ENCODE results near the gene ALDH1B1.

The ALDH1B1 gene

DNA sequence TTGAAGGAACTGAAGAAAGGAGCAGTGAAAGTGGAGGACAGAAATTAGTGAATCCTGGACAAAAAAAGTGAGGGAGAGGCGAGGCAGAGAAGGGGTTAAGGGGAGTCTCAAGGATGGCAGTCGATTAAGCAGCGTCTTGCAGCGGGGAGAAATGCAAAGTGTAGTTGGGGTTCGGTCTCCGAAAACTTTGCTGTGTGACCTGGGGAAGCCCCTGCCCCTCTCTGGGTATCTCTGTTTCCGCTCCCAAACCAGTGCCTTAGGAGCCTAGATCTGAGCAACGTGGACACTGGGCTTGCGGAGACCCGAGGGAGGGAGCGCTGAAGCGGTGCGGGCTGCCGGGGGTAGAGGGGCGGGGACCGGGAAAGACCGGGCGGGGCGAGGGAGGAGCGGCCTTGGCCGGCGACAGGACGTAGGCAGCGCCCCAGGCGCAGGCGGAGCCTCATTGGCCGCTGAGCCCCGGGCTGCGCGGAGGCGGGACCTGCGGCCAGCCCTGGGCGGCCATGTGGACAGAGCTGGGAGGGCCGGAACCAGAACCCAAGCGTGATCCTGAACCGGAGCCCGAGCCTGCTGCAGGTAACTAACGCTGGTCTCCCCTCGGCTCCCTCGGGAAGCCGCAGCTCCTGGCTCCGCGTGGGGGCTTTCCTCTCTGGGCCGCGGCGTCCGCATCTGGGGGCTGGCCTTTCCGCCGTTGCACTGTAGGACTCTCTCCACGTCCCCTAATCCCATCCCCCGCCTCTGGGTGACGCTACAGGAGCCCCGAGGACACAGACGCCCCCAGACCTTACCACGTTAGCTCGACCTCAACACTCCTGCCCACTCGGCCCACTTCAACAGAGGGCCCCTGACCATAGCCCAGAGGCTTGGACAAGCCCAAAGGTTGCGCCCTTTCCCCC is at the start of gene ALDH1B1:
ALDH1B1 (plus strand) TSS at position 468 of the 893 bp plus-strand sequence. CDS start 3,047 bp downstream, outside the sequence.
- peak; percentile 57 for DNase-seq

DNA sequence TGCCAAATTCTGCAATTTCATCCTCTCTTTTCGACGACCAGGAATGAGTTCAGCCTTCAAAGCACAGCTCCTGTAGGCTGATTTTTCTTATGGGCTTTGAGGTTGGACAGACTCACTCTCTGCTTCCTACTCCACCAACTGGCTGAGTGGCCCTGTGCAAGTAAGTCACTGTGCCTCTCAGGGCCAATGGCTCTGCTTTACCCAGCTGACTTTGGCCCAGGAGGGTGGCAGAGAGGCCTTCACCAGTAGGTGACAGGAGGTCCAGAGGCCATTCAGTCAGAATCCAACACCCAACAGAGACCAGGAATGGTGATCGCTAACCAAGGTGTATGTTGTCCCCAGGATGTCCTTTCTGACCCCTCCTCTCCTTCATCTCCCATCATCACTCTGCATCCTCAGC is 49.5 kb upstream of the ALDH1B1 start:
- DNase-seq, result no peak

DNA sequence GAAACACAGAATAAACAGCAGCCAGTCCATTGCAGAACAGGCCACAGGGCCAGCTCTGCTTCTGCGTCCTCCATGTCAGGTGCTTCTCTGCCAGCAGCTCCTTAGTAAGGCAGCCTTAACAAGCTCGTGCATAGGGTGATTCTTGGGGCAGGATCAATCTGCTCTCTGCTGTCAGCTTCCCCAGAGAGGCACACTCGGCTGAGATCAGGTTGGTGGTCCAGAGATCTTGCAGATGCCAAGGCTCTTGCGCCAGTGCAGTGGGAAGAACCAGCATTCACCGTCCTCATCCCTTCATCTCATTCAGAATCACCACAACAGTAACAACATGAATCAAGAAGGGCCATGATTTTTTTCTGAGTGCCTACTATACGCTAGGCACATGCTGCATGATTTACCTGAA is 49.0 kb upstream of the ALDH1B1 start:
- DNase-seq, result no peak

DNA sequence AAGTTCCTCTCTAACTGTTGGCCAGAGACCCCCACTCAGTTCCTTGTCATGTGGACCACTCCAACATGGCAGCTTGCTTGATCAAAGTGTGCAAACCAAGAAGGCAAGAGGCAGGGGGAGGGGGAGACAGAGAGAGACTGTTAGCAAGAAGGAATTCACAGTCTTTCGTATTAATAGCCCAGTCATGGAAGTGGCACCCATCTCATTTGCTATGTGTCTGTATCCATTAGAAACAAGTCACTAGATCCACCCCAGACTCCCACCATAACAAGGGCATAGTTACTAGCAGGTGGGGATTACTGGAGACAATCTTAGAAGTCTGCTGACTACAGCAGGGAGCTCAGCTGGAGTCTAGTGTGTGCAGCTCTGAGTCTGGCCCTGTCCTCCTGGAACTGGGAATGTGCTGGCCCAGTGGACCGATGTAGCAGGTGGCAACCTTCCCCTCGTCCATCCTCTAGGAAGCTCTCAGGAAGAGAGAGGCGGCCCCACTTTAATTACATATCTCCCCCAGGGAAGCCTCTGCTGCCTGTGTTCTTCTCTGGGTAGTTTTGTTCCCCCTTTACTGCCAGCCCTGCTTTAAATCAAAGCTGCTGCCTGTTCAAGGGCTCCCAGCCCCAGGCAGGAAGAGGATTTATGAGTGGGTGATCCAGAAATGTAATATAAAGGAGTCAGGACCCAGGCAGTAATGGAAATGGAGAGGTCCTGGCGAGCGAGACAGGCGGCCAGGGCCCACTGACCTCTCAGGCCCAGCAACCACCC is 47.8 kb upstream of the ALDH1B1 start:
- no peak for DNase-seq

DNA sequence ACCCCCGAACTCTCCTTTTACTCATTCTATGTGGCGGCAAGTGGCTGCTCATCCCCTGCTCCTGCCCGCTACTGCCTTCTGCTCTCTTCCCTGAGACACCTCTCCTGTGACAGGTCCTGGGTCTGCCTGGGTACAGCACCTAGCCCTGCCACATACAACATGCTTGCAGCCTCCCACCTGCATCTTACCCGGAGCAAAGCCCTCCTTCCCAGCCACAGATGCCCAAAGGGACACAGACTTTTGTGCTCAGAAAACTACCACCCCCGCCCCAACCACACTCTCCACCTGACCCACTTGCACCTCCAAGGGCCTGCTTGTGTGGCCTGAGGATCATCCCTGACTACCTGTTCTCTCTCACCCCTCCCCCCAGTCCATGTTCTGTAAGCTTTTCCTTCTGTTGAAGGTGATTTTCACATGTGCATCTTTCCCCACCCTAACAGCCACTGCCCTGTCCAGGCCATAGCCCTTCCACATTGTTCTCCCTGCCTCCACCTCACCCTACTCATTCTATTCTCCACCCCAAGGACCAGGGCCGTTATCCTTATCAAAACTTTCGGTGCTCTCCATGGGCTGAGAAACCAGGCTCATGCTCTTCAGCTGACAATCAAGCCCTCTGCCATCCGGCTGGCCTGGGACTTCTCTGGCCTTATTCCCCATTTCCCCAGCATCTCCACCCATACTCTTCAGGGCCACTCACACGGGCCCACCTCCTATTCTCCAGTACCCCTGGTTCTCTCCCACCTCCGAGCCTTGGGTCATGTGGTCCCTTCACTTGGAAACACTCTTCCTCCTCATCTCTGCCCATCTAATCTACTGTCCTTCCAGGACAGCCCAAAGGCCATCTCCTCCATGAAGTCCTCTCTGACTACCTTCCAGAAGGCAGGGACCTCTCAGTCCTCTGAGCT is 46.4 kb upstream of the ALDH1B1 start:
- DNase-seq, result no peak

DNA sequence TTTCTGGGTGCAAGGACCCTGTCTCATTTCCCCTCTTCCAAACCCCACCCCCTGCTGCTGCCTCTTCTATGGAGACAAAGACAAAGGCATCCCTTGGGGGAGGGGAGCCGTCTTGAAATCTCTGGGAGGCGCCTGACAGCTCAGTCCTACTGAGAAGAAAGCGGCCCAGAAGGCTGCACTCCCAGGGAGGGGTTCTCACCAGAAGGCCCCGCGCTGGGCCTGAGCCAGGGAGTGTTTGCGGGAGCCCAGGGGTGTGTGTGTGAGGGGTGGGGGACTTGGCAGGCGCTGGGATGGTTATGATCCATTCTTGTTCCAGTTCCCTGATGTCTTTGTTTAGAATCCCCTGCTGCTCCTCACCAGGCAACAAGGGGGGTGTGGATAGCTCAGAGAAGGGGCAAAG is 45.7 kb upstream of the ALDH1B1 start:
- no peak for DNase-seq

DNA sequence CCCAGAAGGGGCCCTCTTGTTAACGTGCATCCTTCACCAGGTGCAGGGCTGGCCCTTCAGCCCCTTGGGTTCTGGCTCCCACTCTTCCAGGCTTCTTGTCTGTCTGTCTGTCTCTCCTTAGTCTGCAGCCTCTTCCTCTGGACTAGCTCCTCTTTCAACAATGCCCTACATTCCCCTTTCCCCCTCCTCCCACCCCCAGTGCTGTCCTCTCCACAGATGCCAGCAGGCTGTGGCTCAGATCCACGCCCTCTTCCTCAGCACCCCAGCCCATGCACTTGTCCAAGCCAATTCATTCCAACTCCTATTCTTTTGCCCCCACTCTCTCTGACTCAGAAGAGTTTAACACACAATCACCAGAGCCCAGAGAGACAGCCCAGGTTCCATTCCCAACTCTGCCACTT is 45.2 kb upstream of the ALDH1B1 start:
- DNase-seq, result no peak

DNA sequence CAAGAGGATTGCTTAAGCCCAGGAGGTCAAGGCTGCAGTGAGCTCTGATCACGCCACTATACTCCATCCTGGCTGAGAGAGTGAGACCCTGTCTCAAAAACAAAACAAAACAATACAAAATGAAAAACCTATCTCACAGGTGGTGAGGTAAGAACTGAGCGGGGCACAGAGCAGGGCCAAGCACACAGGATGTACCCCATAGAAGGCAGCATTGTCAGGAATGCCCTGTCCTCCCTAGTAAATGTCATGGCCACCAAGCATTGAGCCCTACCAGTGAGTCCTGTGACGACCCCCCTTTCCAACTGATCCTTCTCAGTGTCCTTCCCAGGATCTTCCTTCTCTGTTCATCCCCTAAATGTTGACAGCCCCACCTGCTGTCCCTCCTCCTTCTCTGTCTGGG is 44.6 kb upstream of the ALDH1B1 start:
- no peak for DNase-seq

DNA sequence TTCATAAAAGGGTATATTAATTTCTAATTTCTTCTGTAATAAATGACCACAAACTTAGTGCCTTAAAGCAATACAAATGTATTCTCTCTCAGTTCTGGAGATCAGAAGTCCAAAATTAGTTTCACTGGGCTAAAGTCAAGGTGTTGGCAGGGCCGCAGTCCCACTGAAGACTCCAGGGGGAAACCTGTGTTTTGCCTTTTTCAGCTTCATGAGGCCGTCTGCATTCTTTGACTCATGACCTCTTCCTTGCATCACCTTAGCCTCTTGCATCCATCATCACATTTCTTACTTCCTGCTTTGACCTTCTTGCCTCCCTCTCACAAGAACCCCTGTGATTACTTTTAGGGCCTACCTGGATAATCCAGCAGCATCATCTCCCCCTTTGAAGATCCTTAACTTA is 42.0 kb upstream of the ALDH1B1 start:
- DNase-seq, result no peak

DNA sequence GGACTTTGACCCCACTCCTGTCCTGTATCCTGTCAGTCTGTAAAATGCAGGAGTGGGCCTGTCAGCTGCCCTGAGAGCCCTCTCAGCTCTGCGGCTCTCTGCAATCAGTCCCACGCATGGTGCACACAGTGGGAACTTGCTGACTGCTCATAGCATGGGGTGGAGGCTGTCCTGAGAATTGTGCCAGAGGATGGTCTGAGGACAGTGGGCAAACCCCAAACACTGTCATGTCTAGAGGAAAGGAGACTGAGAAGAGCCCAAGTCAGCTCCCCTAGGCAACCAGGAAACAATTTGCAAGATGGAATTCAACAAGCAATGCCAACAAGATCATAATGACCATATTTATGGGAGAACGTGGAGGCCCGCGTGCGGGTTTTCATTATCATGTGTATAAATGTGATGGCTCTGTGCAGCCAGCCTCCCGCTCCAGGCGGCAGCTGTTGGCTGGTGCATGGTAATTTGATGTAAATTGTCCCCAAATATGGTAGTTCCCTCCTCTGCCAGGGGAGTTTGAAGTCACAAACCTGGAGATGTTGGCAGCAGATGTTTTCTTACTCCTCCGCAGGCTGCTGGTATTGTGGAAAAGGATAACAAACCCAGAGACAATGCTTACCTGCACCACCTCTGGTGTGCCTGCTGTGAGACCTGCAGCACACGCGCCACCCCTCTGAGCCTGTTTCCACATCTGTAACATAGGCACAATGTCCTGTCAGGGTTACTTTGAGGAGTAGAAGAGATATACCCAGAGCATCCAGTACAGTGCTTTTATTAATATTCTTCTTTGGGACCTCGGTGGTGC is 39.8 kb upstream of the ALDH1B1 start:
- DNase-seq, result no peak

DNA sequence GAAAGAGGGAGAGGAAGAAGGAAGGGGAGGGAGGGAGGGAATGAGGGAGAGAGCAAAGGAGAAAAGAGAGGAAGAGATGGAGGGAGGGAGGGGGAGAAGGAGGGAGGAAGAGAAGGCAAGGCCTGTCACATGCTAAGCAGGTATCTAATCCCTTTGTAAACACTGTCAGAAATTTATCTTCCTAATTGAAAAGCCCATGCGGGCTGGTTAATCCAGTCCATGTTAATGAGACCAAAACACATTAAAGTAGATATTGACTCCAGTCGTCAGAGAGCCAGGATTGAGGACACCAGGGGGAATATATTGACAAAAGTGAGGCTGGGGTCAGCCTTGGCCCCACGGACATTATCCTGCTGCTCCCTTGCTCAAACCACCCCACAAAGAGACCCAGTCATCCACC is 37.4 kb upstream of the ALDH1B1 start:
- no peak for DNase-seq

DNA sequence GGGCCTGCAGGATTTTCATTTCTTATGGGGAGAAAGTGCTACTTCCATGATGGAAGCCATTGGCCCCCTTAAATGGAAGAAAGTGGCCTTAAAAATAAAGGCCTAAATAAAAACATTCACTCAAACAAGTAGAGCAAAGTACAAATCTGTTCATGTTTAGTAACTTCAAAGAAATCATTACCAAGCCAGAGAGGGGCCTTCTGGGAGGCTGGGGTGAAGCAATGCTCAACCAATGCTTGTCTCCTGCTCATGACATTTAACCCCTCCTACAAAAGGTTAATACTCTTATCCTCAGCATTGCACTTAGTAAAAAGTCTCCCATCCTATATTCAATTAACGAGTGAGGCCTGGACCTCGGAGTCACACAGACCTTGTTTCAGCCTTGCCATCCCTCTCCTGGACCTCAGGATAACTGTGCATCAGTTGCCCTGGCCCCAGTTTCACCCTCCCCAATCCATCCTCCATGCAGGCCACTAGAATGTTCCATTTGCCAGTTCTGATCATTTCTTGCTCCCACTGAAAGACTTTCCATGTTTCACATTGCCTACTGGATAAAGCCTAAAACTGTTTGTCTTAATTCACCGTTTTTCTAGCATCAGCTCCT is 36.9 kb upstream of the ALDH1B1 start:
- no peak for DNase-seq

DNA sequence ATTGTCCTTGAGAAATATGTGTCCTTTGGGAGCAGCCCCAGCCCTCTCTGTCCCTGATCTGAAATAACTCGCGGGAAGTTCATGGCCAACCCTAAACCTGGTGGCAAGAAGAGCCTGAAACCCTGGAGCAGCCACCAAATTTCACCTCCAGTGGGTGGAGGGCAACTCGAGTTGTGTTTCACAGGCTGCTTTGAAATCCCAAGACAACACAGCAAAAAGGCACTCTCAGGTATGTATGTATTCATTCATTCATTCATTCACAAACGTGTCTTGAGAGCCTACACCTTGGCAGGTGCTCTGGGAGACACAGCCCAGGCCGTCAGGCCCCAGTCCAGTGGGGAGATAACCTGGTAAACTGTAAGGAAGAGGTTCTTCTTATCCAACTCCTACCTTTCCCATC is 35.7 kb upstream of the ALDH1B1 start:
- no peak for DNase-seq

DNA sequence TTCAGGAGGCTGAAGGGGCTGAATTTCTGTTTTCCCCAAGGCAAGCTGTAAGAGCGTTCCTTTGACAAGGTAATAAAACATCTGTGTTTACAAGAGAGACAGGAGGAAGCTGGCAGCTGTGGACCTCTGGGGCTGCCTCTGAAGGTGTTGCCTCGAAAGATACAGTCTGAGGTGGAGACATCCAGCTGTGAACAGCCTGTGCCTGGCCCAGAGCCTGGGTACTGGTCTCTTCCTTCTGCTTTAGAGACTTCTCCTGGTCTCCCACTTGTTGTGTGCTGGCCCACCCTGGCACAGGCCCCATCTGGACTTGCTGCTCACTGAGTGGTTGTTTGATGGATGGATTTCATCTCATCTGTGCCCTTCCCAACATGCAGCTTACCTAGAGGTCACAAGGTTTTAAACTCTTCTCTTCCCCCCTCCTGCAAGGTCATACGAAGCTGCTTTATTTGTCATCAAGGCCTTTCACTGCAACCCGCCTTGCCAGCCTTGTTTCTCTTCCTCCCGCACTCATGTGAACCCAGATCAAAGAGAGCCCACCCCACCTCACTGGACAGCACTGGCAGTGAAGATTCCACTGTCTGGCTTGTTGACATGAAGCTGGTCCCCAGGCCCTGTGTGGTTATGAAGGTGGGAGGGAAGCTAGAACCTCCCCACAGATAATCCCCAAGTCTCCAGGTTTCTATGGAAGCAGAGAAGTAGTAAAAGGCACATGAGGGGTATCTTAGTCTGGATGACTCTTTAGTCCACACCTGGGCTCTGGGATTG is 35.0 kb upstream of the ALDH1B1 start:
- no peak for DNase-seq

DNA sequence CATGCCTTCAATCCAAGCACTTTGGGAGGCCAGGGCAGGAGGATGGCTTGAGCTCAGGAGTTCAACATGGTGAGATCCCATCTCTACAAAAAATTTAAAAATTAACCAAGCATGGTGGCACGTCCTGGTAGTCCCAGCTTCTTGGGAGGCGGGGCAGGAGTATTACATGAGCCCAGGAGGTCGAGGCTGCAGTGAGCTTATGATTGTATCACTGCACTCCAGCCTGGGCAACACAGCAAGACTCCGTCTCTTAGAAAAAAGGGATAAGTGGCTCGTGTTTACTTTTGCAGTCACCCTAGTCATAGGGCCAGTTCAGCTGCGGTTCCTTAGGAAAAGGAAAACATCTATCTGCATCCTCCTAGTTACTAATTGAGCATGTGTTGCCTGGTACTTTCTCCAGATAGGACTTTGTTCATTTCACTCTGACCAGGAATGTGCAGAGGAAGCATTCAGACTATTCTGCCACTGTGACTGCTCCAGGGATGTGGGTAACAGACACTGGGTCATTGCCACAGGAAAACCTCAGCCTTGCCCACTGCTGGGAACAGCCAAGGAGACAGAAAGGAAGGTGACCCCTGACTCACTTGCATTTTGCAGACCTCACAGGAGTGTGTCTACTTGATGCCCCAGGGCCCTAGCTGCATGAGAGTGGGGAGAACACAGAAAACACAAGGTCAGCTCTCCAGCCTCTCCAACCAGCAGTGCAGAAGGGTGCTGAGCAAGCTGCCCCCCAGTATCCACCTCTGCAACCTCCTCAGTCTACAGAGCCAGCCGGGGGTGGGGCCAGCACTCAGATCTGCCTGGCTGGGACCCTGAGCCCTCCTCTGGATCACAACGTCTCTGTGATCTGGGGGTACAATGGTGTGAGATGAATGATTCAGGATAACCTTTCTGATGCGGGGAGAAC is 33.9 kb upstream of the ALDH1B1 start:
- no peak for DNase-seq

DNA sequence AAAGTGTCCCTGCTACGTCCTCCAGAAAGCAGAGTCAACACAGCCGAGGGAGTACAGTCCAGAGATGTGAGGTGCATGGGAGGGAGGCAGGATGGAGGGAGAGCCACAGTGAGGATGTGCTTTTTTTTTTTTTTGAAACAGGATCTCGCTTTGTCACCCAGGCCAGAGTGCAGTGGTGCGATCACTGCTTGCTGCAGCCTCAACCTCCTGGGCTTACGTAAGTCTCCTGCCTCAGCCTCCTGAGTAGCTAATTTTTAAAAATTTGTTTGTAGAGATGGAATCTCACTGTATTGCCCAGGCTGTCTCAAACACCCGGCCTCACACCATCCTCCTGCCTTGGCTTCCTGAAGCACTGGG is 33.2 kb upstream of the ALDH1B1 start:
- DNase-seq, result no peak

DNA sequence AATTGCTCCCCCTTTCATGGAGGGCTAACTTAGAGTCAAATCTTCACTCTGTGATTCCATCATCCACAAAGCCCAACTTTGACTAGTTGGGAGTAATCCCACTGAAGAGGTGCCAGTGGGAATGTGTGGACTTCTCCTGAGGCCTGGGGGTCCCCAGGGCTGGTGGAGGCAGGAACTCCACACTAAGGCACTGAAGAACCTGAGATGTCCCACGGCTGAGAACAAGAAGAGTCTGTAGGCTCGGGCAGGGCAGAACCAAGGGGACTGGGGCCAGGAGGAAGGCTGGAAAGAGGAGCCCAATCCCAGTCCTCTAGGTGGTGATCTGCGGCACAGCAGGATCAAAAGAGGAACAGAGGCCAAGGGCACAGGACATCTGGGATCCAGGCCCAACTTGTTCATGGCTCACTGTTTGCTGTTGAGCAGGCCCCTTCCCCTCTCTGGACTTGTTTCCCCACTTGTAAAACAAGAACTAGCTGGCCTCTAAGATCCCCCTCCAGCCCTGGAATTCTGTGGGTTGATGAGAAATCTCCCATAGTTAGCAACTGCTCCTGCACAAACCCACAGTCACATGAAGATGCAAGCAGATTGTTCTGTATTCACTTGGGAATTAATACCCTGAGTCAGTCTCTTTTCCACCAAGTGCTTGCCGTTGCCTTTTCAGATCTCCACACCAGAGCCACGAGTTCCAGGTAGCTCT is 32.7 kb upstream of the ALDH1B1 start:
- no peak for DNase-seq

DNA sequence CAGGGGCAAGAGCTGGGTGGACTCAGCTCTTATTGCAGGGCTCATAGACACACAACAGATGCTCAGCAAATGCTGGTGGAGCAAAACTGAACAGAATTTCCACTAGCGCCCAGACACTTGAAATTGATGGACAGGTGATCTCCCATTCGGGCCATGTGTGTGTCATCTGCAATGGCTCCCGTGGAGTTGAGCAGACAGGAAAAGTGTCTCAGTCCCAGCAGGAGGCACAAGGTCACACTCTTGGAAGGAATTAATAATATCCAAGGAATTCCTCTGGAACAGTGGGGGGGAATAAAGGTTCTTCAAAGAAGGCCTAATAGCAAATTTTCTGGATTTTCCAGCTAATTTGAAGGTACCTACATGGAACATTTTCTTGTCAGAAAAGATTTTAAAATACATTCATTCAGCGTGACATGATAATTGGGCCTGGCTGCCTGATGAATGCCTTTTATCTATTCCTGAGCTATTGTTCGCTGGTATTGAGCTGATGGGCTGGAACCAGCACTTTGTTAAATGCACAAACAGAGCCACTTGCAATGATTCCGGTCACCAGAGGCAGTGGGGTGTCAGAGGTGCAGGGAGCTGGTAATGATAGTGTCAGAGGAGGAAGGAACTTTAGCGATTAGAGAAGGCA is 31.5 kb upstream of the ALDH1B1 start:
- no peak for DNase-seq

DNA sequence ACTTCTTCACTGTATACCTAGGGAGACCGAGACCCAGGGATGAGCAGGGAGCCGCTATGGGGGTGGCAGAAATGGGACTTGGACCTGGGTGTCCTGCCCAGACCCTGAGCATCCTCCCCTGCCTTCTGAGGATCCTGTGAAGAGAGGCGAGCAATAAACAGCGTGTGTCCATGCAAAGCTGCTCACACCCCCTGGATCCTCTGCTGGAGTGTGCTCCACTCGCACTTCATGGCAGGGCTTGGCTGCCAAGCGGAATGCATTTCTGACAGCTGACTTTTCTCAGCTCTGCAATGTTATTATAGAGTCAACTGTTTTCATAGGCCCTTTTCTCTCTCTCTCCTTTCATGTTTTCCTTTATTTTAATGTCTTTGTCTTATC is 31.0 kb upstream of the ALDH1B1 start:
- DNase-seq, result no peak
